Endothelial cell of umbilical vein (primary cell): ENCODE data around the gene EXOSC6. TPM values are rescaled to one million over a fixed set of nuclear protein-coding genes. Genes with fewer than 3 reads are reported as not detected.

Experiments used
- BruUV-seq: library from RNA; stranded (reverse); fragments of 400-500 nt; replicated peaks from 2 replicates; lab custom pipeline; 2021; lab: Mats Ljungman, UMichigan
- CTCF ChIA-PET: fragments of 300-600, 350-600 bp; sonication (Branson Sonifier 250); formaldehyde crosslinking; loops from one replicate; lab custom pipeline; 2021; ENCODE audit warnings: antibody characterized with exemption, inconsistent platforms; lab: Charles Lee
- POLR2A ChIA-PET: fragments of 300-600, 350-600 bp; sonication (Branson Sonifier 250); formaldehyde crosslinking; loops from one replicate; lab custom pipeline; 2021; ENCODE audit warnings: antibody characterized with exemption, inconsistent platforms; lab: Charles Lee
- DNase-seq: peaks from one replicate; pipeline ENCODE4 v3.0.0-alpha.2; 2011; ENCODE audit warnings: low read depth, low spot score
- FAIRE-seq: peaks from 2 replicates; lab custom pipeline; 2011; peaks lifted over from hg19 to GRCh38; lab: Jason Lieb, UNC
- H2AFZ ChIP-seq: 2 replicates; pipeline ENCODE4 v1.6.0; 2012; ENCODE audit warnings: low read depth, low read length, control low read depth, inconsistent platforms
- H3K27ac ChIP-seq: 2 replicates; pipeline ENCODE4 v1.5.1; 2011; ENCODE audit warnings: low read depth, mild to moderate bottlenecking, control low read depth, low read length, moderate library complexity; ENCODE audit not compliant: insufficient read depth
- H3K27me3 ChIP-seq, 2 experiments: 2 replicates each; pipeline versions ENCODE4 v1.6.0 to v1.6.1; 2011; ENCODE audit warnings: low read length in 2 of 2, mixed read lengths in 1 of 2; ENCODE audit not compliant: control insufficient read depth in 2 of 2, insufficient read depth in 2 of 2
- H3K36me3 ChIP-seq, 2 experiments: 2 replicates in 1 of 2; 3 replicates in 1 of 2; pipeline ENCODE4 v1.5.1; 2011; ENCODE audit warnings: low read length in 2 of 2, mild to moderate bottlenecking in 1 of 2, moderate library complexity in 1 of 2; ENCODE audit not compliant: control insufficient read depth in 2 of 2, insufficient read depth in 2 of 2; ENCODE audit errors: extremely low read depth in 1 of 2
- H3K4me1 ChIP-seq: 3 replicates; pipeline ENCODE4 v1.5.1; 2011; ENCODE audit warnings: mild to moderate bottlenecking, low read length; ENCODE audit not compliant: control insufficient read depth, insufficient read depth; ENCODE audit errors: extremely low read depth
- H3K4me2 ChIP-seq: 2 replicates; pipeline ENCODE4 v1.6.1; 2011; ENCODE audit warnings: low read length, control low read depth, mixed read lengths; ENCODE audit not compliant: insufficient read depth
- H3K4me3 ChIP-seq, 3 experiments: fragments of 200-600 bp in 1 of 3; sonication (generic), shearing (Covaris generic) in 1 of 3; replicated peaks in 1 of 3; 2 replicates each; pipeline ENCODE4 v1.5.1; 2011 to 2016; ENCODE audit warnings: control low read depth in 3 of 3, low read length in 3 of 3, mild to moderate bottlenecking in 2 of 3, inconsistent platforms in 1 of 3, low read depth in 1 of 3, moderate library complexity in 1 of 3; ENCODE audit not compliant: insufficient read depth in 1 of 3
- H3K79me2 ChIP-seq: 2 replicates; pipeline ENCODE4 v1.6.0; 2012; ENCODE audit warnings: low read length, inconsistent platforms; ENCODE audit not compliant: control insufficient read depth, insufficient read depth
- H3K9ac ChIP-seq: replicated peaks from 2 replicates; pipeline ENCODE3; 2011; ENCODE audit warnings: low read length, control low read depth; ENCODE audit not compliant: insufficient read depth; ENCODE audit errors: extremely low read depth
- H3K9me1 ChIP-seq: replicated peaks from 3 replicates; pipeline ENCODE4 v1.6.0; 2011; ENCODE audit warnings: mild to moderate bottlenecking, low read length; ENCODE audit not compliant: control insufficient read depth, insufficient read depth; ENCODE audit errors: extremely low read depth
- H3K9me3 ChIP-seq: replicated peaks from 2 replicates; pipeline ENCODE4 v1.5.1; 2012; ENCODE audit warnings: low read length, inconsistent platforms; ENCODE audit not compliant: control insufficient read depth, insufficient read depth
- H4K20me1 ChIP-seq: replicated peaks from 2 replicates; pipeline ENCODE3; 2011; ENCODE audit warnings: mild to moderate bottlenecking, low read length; ENCODE audit not compliant: control insufficient read depth, insufficient read depth; ENCODE audit errors: extremely low read depth
- EZH2 ChIP-seq: IDR thresholded peaks from 2 replicates; pipeline ENCODE4 v1.6.1; 2012; ENCODE audit warnings: borderline replicate concordance, low read depth, mild to moderate bottlenecking, moderate library complexity, low read length, inconsistent platforms; ENCODE audit not compliant: severe bottlenecking
- FOS ChIP-seq: IDR thresholded peaks from 2 replicates; pipeline ENCODE4 v1.6.1; 2011; ENCODE audit warnings: mild to moderate bottlenecking, low read length, moderate library complexity, borderline replicate concordance; ENCODE audit not compliant: insufficient read depth
- GATA2 ChIP-seq: IDR thresholded peaks from 2 replicates; pipeline ENCODE4 v1.7.0; 2011; ENCODE audit warnings: low read depth, mild to moderate bottlenecking, moderate library complexity, mixed read lengths, low read length; ENCODE audit not compliant: insufficient read length, insufficient read depth
- JUN ChIP-seq: IDR thresholded peaks from 2 replicates; pipeline ENCODE4 v1.6.1; 2011; ENCODE audit warnings: borderline replicate concordance, low read depth; ENCODE audit not compliant: insufficient read length, insufficient read depth
- MYC ChIP-seq: IDR thresholded peaks from one replicate; pipeline ENCODE4 v1.6.1; 2011; ENCODE audit warnings: mild to moderate bottlenecking, low read depth, low read length
- POLR2A ChIP-seq: IDR thresholded peaks from 2 replicates; pipeline ENCODE4 v1.6.1; 2012; ENCODE audit warnings: low read depth, mild to moderate bottlenecking, control low read depth, low read length
- POLR2AphosphoS5 ChIP-seq: IDR thresholded peaks from 2 replicates; pipeline ENCODE4 v1.6.1; 2012; ENCODE audit warnings: low read depth, mild to moderate bottlenecking, control low read depth, low read length, moderate library complexity; ENCODE audit not compliant: insufficient read depth
- dilution Hi-C: fragments of 300-500 bp; cut with MboI; formaldehyde crosslinking; loops from one replicate; pipeline ENCODE4 v1.15.0; 2019; ENCODE audit warnings: low sequenced_read_pairs; ENCODE audit not compliant: extremely low pct_ligation_motif_present
- intact Hi-C: fragments of 100-400 bp; cut with micrococcal nuclease; formaldehyde crosslinking; loops from one replicate; pipeline ENCODE4 v1.10.0; 2022
- polyA plus RNA-seq, 4 experiments: library from polyadenylated mRNA; depleted of rRNA in 3 of 4; stranded (reverse) in 3 of 4; unstranded in 1 of 4; fragments of >200 nt; gene quantifications; 2 replicates each; pipeline versions ENCODE4 v1.2.1 to v1.2.3, GENCODE V29; 2011 to 2012; ENCODE audit warnings: missing spikeins in 1 of 4
- total RNA-seq: library from RNA; stranded (reverse); gene quantifications from 2 replicates; pipeline ENCODE4 v1.2.3, GENCODE V29; 2021
- TF ChIP-seq, protein P1 (sequence below): IDR thresholded peaks from 2 replicates; pipeline ENCODE4 v1.6.1; 2011; ENCODE audit not compliant: insufficient read depth, insufficient read length
- TF ChIP-seq, protein P2 (sequence below), 2 donors: IDR thresholded peaks; 1 replicate in 1 of 2; 2 replicates in 1 of 2; pipeline ENCODE4 v1.5.1; 2011; ENCODE audit warnings: low read length in 2 of 2, mild to moderate bottlenecking in 2 of 2, moderate library complexity in 2 of 2, control low read depth in 1 of 2, inconsistent platforms in 1 of 2, low read depth in 1 of 2; ENCODE audit not compliant: insufficient read depth in 1 of 2; ENCODE audit errors: extremely low read depth in 1 of 2

Gene EXOSC6
- total and polyA plus RNA-seq, 2 donors (not counting 3 experiments of a cell fraction or from before 2014, with no cell fraction given) = 12.6 to 29.2 TPM

DNA sequence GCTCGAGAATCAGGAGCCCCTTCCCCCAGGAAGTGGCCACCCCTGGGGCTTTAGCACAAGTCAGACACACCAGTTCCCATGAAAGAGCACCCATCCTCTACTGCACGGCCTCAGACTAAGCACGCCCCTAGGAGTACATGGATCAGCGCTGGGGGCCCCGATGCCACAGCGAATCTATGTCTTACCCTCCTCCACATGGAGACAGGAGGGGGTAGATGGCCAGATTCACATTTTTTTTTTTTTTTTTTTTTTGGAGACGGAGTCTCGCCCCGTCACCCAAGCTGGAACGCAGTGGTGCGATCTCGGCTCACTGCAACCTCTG is 3.2 kb upstream of the EXOSC6 start:
- Histone ChIP-seq H3K4me2 (no peak overlapping the region), H3K9me3 (no peaks in the 10 kb centered on the region), H3K79me2 (peaks cover 10% of the 10 kb centered on the region), H2AFZ (no peak overlapping the region), H3K36me3 (peaks cover 18 to 59% of the 10 kb centered on the region in 2 experiments), H3K27me3 (no peaks in the 10 kb centered on the region), H3K4me3 (no peak overlapping the region), H3K4me1 (peaks cover 3% of the 10 kb centered on the region), H3K9me1 (no peaks in the 10 kb centered on the region), H3K27ac (no peak overlapping the region), H4K20me1 (no peaks in the 10 kb centered on the region), H3K9ac (no peak overlapping the region)
- intact Hi-C loops (no loop called here), dilution Hi-C loops (no loop called here)
- BruUV-seq = no TSS peak
- DNase-seq = no peak
- CTCF ChIA-PET = interaction anchor here (0.7 to 1.8 kb wide), 4 partner anchors 8 to 90 kb away, joined by 3 to 5 read pairs (median 4); no protein-coding TSS in a partner anchor
- TF ChIP-seq MYC (no peak), POLR2AphosphoS5 (no peak), EZH2 (no peak), GATA2 (no peak), JUN (no peak), POLR2A (no peak), FOS (no peak)
- TF ChIP-seq, protein P1, sequence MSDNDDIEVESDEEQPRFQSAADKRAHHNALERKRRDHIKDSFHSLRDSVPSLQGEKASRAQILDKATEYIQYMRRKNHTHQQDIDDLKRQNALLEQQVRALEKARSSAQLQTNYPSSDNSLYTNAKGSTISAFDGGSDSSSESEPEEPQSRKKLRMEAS = no peak
- TF ChIP-seq, protein P2, sequence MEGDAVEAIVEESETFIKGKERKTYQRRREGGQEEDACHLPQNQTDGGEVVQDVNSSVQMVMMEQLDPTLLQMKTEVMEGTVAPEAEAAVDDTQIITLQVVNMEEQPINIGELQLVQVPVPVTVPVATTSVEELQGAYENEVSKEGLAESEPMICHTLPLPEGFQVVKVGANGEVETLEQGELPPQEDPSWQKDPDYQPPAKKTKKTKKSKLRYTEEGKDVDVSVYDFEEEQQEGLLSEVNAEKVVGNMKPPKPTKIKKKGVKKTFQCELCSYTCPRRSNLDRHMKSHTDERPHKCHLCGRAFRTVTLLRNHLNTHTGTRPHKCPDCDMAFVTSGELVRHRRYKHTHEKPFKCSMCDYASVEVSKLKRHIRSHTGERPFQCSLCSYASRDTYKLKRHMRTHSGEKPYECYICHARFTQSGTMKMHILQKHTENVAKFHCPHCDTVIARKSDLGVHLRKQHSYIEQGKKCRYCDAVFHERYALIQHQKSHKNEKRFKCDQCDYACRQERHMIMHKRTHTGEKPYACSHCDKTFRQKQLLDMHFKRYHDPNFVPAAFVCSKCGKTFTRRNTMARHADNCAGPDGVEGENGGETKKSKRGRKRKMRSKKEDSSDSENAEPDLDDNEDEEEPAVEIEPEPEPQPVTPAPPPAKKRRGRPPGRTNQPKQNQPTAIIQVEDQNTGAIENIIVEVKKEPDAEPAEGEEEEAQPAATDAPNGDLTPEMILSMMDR (IDR thresholded peaks at IDR 0.05; ENCODE audit: extremely low read depth in 1 of 2, insufficient read depth in 1 of 2, low read depth in 1 of 2, low read length in 2 of 2) = no peak
- no peak for FAIRE-seq
- POLR2A ChIA-PET = no interaction called here
